GM12874 (cell line): Measurements from ENCODE around the gene HM13.

Experiments used
- TF ChIP-seq, protein P1 (sequence below): IDR thresholded peaks from 2 replicates; pipeline ENCODE4 v1.5.1; 2011; ENCODE audit warnings: low read depth, mild to moderate bottlenecking, control low read depth, low read length, moderate library complexity; ENCODE audit not compliant: insufficient read depth

HM13 gene

DNA sequence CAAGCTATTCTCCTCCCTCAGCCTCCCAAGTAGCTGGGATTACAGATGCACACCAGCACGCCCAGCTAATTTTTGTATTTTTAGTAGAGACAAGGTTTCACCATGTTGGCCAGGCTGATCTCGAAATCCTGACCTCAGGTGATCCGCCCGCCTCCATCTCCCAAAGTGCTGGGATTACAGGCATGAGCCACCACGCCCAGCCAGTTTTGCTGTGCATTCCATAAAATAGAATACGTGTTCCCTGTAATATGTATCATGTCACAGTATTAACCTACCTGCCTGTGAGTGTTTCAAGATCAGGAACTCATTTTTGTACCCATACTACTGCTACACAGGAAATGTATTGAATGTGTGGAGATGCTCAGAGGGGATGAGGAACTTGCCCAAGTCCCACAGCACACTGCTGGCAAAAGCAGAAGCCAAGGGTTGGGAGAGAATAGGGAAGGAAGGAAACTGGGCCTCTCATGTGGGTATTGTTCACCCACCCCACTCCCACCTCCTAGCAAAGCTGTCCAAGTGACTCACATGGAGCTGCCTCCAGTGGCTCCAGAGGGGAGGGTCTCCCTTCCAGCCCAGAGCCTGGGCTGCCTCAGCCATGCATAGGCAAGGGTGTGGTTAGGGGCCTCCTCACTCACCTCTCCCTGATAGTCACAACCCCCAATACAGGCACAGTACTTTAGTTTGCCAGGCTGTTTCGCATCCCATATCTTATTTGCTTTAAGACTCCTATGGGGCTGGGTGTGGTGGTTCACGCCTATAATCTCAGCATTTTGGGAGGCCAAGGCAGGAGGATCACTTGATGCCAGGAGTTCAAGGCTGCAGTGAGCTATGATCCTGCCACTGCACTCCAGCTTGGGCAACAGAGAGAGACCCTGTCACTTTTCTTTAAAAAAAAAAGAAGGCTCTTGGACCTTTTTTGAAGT, 9.4 kb downstream of the HM13 start:
- TF ChIP-seq, protein P1, sequence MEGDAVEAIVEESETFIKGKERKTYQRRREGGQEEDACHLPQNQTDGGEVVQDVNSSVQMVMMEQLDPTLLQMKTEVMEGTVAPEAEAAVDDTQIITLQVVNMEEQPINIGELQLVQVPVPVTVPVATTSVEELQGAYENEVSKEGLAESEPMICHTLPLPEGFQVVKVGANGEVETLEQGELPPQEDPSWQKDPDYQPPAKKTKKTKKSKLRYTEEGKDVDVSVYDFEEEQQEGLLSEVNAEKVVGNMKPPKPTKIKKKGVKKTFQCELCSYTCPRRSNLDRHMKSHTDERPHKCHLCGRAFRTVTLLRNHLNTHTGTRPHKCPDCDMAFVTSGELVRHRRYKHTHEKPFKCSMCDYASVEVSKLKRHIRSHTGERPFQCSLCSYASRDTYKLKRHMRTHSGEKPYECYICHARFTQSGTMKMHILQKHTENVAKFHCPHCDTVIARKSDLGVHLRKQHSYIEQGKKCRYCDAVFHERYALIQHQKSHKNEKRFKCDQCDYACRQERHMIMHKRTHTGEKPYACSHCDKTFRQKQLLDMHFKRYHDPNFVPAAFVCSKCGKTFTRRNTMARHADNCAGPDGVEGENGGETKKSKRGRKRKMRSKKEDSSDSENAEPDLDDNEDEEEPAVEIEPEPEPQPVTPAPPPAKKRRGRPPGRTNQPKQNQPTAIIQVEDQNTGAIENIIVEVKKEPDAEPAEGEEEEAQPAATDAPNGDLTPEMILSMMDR, result no peak

DNA sequence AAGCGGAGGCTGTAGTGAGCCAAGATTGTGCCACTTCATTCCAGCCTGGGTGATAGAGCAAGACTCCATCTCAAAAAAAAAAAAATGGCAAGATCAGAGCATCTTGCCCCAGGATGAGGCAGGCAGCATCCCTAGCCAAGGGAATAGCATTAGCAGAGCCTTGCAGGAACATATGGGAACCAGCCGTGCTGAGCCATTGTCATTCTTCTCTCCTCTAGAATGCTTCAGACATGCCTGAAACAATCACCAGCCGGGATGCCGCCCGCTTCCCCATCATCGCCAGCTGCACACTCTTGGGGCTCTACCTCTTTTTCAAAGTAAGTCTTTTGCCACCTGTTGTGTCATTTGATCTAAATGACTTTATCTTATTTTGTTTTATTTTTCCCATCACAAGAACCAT, 13.0 kb downstream of the HM13 start:
- TF ChIP-seq, protein P1, result no peak

DNA sequence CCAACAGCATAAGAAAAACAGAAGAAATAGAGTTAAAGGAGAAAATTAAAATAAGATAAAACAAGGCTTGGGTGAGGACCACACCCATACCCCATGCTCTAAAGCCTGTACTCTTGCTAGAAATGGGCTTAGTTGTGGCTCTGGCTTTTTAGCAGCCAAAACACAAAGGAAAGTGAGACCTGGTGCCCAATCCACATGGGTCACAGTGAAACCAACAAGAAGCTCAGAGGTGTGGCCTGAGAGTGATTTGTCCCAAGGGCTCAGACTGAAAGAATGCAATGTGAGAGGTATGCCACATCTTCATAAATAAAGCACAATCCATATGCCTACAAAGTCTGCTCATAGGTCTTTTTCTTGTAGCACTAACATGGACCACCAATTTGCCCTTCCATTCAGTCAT, 21.1 kb downstream of the HM13 start:
- TF ChIP-seq, protein P1, result no peak

DNA sequence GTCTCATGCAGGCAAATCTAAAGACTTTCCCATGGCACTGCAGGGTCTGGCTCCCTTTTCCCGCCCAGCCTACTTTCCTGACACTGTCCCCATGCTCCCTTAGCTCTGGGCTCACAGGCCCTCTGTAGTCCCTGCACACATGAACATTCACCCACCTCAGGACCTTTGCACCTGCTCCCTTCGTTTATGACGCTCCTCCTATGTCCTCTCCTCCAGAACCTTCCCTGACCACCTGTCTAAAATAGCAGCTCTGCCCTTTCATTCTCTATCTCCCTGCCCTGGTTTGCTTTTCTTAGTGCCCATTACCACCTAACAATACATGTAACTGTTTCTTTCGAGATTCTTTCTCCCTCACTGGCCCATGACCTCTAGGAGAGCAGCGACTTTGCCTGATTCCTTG, 22.3 kb downstream of the HM13 start:
- TF ChIP-seq, protein P1, result no peak

DNA sequence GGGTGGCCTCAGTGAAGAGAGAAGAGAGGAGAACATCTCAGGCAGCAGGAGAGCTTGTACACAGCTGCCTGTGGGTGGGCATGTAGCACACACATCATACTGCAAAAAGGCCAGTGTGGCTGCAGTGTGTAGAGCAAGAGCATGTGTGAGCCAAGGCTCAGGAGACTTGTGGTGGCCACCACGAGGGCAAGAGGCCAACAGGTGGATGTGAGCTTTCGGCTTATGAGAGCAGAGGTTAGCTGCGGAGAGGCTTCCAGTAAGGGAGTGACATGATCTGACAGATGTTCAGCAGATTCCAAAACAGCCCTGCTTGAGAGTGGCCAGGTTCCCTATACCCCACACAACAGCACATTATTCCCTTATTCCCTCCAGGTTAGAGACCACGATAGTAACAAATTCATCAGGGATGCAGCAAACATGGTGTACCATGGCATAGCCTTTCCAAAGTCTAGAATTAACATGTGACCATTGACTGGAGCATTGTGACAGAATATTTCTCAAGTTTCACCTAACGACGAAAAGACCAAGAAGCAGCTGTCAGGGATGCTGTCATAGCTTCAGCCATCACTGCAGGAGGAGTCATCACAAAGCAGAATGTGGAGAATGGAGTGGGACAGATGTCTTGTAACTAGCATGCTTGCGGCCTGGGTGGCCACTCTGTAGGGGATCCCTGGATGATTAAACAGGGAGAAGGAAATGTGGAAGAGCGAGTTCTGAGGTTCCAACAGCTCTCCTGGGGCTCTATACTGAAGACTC, 23.1 kb downstream of the HM13 start:
- TF ChIP-seq, protein P1, result no peak

DNA sequence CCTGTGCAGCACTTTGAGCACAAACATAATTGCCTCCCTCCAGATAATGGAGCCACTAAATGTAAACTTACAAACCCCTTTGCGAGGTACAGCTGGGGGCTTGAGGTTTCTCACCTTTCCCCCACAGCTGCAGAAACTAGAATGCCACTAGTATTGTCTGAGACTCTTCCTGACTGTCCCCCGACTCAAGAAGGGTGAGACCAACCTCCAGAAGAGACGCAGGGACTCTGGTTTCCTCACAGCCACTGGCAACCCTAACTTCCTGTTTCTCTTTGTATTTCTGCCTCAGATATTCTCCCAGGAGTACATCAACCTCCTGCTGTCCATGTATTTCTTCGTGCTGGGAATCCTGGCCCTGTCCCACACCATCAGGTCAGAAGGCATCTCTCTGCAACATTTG, 23.6 kb downstream of the HM13 start:
- TF ChIP-seq, protein P1, result no peak

DNA sequence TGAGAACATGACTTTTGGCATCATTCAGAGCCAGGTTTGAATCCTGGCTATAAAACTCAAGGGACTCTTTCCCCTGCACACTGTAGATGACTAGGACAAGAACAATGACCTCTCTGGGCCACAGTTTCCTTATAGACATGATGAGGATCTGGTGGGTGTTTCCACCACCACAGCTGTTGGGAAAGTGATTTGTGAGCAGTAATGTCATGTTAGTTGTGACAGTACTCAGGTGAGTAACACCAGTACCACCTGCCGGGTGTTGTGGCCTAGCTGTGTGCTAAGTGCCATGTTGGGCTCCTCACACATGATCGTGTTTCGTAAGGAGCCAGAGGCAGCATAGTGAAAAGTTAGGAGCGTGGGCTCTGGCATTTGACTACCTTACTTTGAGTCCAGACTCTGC, 24.1 kb downstream of the HM13 start:
- TF ChIP-seq, protein P1, result no peak
